ENCODE data around the gene IRX6.

Gene IRX6

GRCh38 chr16:55324285-55325079 lies 479 bp downstream of the IRX6 start:
- no peak for DNase-seq (ENCODE audit: low spot score)

- DNase-seq (ENCODE audit: low spot score) = no peak
Observed at GRCh38 chr16:55325080-55325447, 1.1 kb downstream of the IRX6 start.

DNA sequence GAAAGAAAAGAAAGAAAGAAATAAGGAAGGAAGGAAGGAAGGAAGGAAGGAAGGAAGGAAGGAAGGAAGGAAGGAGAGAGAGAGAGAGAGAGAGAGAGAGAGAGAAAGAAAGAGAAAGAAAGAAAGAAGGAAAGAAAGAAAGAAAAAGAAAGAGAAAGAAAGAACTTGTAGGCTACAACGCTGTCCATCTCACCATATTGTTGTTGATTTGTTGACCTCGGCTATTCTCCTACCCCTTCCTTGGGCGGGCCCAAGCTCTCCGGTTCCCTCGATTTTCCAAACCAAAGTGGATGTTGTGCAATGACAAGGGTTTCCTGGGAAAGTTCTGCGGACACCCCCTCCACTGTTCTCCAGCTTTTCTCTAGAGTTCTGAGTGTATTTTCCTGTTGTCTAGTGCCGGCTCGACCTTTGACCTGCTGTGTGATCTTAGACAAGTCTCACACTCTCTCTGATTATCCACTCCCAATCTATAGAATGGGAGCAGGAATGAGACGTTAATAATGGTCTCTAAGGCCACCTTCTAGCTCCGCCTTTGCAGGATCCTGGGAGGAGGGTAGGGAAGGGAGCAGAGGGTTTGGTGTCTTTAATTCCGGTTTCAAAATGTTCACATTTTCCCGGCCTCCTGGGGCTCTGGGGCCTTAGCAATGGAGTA lies 1.6 kb downstream of the IRX6 start:
- DNase-seq (ENCODE audit: low spot score) = no peak

- no peak for DNase-seq (ENCODE audit: low spot score)
Observed at GRCh38 chr16:55326261-55327092, 2.5 kb downstream of the IRX6 start.

GRCh38 chr16:55328611-55329569 lies 4.9 kb downstream of the IRX6 start:
- DNase-seq (ENCODE audit: low spot score) = no peak

DNA sequence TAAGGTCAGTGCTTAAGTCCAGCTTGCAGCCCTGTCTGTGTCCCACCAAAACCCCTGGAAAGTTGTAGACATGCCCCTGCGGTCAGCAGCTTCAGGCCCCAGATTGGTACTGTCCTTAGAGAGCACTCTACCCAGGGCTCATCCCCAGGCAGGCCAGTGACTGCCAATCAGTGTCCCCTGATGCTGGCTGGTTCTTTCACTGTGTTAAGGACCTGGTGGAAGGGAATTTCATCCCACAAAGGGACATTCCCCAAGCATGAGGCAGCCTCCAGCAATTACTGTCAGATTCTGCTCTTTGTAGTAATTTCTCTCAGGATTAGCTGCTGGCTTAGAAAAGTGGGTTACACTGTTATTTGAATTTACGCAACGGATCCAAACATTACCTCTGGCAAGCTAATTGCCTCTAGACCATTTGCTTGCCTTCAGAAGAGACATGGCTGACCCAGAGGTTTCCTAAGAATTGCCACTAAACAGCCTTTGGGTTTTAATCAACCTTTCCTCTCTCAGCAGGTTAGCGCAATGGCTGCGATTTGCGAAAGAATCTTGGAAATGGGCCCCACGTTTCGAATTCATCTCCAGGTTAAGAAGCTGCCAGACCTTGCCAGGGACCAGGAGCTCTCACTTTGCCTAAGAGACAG lies 5.9 kb downstream of the IRX6 start:
- DNase-seq (ENCODE audit: low spot score) = no peak

DNA sequence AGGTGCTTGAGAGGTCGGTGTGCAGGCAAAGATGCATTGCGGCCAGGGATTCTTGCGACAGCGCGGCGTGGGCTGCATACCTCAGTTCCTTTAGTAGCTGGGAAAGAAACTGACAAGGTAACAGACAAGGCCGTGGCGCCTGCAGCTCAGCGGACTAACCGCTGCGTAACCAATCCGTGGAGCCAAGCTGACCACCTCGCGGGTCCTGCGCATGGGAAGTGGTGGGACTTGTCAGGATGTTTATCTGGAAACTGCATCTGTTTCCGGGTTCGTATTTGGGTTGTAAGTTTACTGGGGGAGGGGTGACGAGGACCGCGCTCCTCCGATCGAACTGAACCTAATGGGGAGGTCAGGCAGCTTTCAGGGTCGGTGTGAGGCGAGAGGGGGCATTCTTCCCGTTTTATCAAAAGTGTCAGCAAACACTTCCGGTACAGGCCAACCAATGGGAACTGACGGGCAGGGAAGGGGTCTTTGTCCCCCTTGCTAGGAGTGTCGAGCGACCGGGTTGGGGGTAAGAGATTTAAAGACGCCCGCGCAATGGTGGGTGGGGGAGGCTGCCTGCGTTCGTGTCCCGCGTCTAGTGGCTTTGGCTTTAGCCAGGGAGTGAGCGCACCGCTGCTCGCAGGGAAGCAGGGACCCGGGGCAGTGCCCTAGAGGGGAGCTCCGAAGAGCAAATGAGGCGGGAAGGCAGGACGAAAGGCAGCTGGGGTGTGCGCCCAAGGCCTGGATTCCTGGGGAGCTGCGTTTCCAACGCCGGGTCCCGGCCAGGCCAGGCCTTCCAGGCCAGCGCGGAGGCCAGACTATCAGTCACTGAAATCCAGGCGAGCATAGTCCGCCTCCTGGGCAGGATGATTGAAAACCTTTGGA lies 7.0 kb downstream of the IRX6 start:
- no peak for DNase-seq (ENCODE audit: low spot score)

- DNase-seq (ENCODE audit: low spot score) = no peak
Observed at GRCh38 chr16:55331648-55332185, 7.7 kb downstream of the IRX6 start.

DNA sequence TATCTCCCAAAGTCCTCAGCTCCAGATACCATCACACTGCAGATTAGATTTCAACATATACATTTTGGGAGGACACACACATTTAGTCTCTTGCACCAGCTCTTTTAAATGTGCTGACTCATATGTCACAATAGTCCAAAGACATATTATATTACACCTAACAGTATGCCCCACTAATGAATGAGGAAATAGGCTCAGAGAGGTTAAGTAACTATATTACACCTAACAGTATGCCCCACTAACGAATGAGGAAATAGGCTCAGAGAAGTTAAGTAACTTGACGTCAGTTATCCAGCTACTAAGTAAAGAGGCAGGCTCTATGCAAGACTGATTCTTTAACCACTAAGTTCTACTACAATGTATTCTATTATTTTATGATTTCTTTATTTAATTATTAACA lies 9.7 kb downstream of the IRX6 start:
- DNase-seq (ENCODE audit: low spot score) = no peak

- DNase-seq (ENCODE audit: low spot score) = no peak
Observed at GRCh38 chr16:55338646-55339045, 14.6 kb downstream of the IRX6 start.

GRCh38 chr16:55340445-55340844 lies 16.4 kb downstream of the IRX6 start:
- DNase-seq (ENCODE audit: low spot score) = no peak

DNA sequence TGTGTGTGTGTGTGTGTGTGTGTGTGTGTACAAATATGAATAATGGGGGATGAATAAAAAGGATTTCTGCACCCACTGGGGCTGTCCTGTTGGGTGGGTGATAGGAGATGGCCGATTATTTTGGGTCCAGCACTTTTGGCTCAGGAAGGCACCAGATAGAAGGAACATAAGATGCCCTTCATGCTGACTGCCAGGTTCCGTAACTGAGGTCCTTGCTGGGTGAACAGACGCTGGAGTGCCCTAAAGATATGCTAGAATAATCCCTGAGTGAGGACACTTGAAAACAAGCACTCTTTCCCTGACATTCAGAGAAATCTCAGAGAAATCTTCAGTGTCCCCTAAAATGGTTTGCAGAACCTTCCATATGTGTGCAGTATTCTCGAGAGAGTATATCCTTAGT lies 17.7 kb downstream of the IRX6 start:
- DNase-seq (ENCODE audit: low spot score) = no peak

GRCh38 chr16:55346475-55346874 lies 22.5 kb downstream of the IRX6 start:
- no peak for DNase-seq (ENCODE audit: low spot score)

DNA sequence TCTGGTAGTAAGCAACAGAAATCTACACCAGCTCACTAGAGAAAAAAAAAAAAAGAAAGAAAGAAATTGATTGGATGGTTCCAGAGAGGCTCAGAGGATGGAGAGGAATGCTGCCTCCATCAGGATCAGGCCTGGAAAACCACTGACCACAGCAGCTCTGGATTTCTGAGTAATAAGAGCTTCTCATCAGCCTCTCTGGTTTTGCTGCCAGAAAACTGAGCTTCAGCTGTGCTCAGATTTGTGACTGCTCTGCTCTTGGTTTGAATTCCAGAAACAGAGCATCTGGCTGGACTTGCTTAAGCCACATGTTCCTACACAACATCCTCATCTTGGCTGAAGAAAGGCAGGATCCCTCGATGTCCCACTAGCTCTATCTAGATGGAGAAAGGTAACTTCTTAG lies 25.9 kb downstream of the IRX6 start:
- DNase-seq (ENCODE audit: low spot score) = no peak

GRCh38 chr16:55350984-55351383 lies 27.0 kb downstream of the IRX6 start:
- no peak for DNase-seq (ENCODE audit: low spot score)

DNA sequence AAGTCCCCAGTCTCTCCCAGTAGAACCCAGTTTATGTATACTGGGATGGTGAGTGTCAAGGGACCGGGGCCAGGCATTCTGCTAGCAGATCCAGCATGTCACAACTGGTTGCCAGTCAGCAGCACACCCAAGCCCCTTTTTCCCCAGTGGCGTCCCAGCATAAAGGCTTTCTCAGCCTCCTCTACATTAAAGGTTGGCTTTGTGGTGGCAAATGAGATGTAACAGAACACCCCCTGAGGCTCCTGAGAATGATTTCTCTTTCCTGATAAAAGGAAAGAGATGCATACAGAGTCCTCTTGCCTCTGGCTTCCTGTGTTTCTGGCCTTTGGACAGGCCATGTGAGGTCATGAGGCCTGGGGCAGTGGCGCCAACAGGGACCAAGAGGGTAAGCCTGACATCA lies 27.9 kb downstream of the IRX6 start:
- no peak for DNase-seq (ENCODE audit: low spot score)

DNA sequence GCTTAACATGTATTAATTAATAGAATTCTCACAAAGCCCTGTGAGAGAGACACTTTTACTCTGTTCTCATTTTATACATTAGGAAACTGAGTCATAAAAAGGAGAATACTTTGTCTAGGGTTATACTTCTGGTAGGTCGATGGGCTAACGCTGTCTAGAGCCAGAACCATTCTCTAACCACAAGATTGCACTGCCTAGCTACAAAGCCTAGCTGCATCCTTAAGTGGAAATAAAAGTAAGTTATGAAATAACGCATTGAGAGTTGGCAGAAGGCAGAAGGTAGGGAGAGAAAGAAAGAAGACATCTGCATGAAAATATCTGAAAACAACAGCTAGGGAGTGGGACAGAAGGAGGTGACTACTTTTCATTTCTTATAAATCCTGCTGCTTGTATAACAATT lies 33.2 kb downstream of the IRX6 start:
- no peak for DNase-seq (ENCODE audit: low spot score)

- no peak for DNase-seq (ENCODE audit: low spot score)
Observed at GRCh38 chr16:55359946-55360345, 35.9 kb downstream of the IRX6 start.

GRCh38 chr16:55364811-55365210 lies 40.8 kb downstream of the IRX6 start:
- DNase-seq (ENCODE audit: low spot score) = no peak

- DNase-seq (ENCODE audit: low spot score) = no peak
Observed at GRCh38 chr16:55367301-55367811, 43.4 kb downstream of the IRX6 start.

Data from RKO (cell line).